Measurements from ENCODE around the gene DYRK2.

DNA sequence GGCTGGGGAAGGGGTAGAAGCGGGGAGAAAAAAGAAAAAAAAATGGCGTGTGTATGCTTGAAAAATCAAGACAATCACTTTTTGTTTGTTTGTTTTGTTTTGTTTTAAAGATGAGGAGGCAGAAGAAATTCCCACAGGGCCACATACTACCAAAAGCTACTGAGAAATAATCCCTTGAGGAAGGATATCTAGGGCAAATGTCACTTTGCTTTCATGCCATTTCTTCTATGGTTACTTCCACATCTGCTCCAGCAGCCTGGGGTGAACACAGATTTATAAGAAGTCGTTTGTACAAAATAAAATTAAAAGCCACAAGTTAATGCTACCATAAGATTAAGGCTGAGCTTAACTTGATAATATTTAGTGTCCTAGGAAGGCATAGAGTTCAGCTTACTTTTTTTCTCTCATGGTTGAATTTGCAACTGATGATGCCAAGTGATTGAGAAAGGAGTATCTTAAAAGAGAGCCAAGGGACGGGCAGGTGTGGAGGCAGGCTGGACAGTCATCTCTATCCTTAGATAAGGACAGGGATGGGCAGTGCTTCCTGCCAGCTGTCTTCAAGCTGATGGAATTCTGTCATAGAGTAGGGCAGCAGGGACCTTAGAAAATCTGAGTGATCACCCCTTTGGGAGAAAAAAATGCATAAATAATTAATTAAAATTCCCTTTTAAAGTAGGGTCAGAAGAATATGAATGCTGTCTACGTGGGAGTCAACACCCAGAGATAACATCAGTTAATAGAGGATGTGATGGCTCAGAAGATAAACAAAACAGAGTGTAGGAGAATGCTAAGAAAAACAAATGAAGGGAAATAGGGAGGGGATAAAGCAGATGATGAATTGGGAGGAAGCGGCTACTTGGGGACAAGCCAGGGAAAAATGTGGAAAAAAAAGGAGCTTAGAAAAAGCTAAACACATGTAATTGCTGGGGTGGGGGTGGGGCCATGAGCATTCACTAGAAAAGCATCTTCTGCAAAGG lies 57.1 kb downstream of the DYRK2 start:
- TF ChIP-seq, protein P1, sequence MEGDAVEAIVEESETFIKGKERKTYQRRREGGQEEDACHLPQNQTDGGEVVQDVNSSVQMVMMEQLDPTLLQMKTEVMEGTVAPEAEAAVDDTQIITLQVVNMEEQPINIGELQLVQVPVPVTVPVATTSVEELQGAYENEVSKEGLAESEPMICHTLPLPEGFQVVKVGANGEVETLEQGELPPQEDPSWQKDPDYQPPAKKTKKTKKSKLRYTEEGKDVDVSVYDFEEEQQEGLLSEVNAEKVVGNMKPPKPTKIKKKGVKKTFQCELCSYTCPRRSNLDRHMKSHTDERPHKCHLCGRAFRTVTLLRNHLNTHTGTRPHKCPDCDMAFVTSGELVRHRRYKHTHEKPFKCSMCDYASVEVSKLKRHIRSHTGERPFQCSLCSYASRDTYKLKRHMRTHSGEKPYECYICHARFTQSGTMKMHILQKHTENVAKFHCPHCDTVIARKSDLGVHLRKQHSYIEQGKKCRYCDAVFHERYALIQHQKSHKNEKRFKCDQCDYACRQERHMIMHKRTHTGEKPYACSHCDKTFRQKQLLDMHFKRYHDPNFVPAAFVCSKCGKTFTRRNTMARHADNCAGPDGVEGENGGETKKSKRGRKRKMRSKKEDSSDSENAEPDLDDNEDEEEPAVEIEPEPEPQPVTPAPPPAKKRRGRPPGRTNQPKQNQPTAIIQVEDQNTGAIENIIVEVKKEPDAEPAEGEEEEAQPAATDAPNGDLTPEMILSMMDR (IDR thresholded peaks at IDR 0.05; ENCODE audit: low read depth, low read length, missing input control): no peak
- no peak for TF ChIP-seq GABPA (IDR thresholded peaks at IDR 0.05 in 1 of 2, conservative IDR thresholded peaks at IDR 0.05 in 1 of 2)
- TF ChIP-seq FOXA1 (IDR thresholded peaks at IDR 0.05): no peak
- no peak for TF ChIP-seq EGR1 (IDR thresholded peaks at IDR 0.05; ENCODE audit: low read depth in 2 of 2)
- TF ChIP-seq RAD21 (IDR thresholded peaks at IDR 0.05): no peak
- TF ChIP-seq YY1 (IDR thresholded peaks at IDR 0.05): no peak
- no peak for TF ChIP-seq RXRA (IDR thresholded peaks at IDR 0.05)
- TF ChIP-seq, protein P2, sequence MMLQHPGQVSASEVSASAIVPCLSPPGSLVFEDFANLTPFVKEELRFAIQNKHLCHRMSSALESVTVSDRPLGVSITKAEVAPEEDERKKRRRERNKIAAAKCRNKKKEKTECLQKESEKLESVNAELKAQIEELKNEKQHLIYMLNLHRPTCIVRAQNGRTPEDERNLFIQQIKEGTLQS (IDR thresholded peaks at IDR 0.05): no peak
- TF ChIP-seq, protein P3, sequence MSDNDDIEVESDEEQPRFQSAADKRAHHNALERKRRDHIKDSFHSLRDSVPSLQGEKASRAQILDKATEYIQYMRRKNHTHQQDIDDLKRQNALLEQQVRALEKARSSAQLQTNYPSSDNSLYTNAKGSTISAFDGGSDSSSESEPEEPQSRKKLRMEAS (IDR thresholded peaks at IDR 0.05): no peak
- TF ChIP-seq TAF1 (conservative IDR thresholded peaks at IDR 0.05): no peak
- no peak for TF ChIP-seq JUND (IDR thresholded peaks at IDR 0.05)
- TF ChIP-seq, protein P4, sequence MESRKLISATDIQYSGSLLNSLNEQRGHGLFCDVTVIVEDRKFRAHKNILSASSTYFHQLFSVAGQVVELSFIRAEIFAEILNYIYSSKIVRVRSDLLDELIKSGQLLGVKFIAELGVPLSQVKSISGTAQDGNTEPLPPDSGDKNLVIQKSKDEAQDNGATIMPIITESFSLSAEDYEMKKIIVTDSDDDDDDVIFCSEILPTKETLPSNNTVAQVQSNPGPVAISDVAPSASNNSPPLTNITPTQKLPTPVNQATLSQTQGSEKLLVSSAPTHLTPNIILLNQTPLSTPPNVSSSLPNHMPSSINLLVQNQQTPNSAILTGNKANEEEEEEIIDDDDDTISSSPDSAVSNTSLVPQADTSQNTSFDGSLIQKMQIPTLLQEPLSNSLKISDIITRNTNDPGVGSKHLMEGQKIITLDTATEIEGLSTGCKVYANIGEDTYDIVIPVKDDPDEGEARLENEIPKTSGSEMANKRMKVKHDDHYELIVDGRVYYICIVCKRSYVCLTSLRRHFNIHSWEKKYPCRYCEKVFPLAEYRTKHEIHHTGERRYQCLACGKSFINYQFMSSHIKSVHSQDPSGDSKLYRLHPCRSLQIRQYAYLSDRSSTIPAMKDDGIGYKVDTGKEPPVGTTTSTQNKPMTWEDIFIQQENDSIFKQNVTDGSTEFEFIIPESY (IDR thresholded peaks at IDR 0.05): no peak

Data from liver (tissue), 3 donors.